Kidney tubule cell (primary cell): ENCODE results near the gene OAT.
"Not testable (repeated sequence)": the region's sequence is repeated elsewhere in the genome, so short reads cannot be mapped to it uniquely, and the experiment has no call there.

ENCODE experiments used
- DNase-seq: peaks from one replicate; pipeline ENCODE4 v3.0.0-alpha.2; 2018; ENCODE audit warnings: low spot score

The OAT gene

DNA sequence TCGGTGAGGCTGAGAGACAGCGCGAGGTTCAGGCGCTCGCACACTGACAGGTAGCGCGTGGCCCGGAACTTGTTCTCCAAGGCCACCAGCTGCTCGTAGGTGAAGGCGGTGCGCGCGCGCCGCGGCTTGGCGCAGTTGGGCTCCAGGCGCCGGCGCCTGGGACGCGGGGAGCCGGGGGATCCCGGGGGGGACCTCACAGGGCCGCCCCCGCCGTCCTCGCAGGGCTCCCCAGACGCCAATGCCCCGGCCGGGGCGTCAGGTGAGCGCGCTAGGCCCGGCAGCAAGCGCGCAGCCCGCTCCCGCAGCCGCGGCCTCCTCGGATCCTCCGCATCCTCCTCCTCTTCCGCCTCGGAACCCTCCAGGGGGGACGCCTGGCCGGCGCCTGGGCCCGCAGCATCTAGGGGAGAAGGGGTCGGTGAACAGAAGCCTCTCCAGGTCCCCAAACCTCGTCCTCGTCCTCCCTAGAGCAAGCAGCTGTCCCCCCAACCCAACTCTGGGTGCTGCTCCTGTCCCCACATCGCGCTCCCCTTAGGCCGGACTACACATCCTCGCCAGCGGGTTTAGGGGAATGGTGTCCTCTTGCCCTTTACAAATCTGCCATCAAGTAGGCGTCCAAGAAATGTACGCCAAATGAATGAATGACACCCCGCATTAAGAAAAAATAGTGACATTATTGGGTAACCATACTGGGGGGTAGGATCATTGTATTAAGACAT, 29.2 kb upstream of the OAT start:
- no peak for DNase-seq

DNA sequence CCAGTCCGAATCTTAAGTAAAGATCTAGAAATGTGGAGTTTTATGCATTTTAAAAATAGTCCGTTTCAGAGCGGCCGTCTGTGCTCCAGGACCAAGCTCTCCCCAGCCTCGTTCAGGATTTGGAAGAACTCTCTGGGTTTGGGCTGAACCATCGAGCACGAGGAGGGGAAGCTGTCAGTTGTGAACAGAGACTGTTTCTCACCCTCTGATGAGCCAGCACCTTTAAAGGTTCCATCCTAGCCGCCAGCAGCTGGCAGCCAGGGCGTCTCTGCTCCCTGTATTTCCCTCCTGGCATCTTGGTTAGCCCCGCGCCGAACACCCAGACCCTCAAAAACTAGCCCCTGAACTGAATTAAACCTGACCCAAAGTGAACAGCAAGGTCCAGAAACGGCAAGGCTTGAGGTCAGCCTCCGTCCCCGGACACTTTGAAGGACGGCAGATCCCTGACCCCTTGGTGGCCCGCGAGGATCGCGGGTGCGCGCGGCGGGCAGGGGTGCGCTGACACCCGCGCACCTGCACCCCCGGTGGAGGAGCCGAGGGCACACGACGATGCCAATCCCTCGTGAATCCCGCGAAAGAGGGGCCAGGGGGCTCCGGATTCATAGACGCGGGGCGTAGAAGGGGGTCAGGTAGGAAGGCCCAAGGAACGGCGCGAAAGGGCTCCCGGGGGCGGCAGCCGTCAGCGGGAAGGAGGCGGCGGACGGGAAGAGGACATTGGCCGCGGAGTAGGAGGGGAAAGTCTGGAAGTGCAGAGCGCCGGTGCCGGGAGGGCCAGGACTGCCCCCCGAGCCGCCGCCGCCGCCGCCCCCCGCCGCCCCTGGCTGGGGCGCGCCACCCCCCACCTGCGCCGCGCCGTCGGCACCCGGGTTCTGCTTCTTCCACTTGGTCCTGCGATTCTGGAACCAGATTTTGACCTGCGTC, 28.4 kb upstream of the OAT start:
- no peak for DNase-seq

DNA sequence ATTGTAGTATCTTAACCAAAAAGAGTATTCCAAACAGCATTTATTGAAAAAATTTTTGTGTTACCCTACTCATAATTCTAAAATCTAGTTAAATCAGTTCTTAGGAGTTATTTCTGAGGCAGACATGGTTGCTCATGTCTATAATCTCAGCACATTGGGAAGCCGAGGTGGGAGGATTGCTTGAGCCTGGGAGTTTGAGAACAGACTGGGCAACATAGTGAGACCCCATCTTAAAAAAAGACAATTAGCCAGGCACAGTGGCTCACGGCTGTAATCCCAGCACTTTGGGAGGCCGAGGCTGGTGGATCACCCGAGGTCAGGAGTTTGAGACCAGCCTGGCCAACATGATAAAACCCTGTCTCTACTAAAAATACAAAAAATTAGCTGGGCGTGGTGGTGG, 23.0 kb upstream of the OAT start:
- not testable (repeated sequence) for DNase-seq

DNA sequence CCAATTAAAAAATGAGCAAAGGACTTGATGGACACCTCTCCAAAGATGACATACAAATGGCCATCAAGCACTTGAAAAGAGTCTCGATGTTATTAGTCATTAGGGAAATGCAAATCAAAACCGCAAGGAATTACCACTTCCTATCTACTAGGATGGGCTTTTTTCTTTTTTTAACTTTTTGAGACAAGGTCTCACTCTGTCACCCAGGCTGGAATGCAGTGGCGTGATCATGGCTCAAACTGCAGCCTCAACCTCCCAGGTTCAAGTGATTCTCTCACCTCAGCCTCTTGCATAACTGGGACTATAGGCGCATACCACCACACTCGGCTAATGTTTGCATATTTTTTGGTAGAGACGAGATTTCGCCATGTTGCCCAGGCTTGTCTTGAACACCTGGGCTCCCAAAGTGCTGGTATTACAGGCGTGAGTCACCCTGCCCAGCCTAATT, 17.5 kb upstream of the OAT start:
- peak; percentile 9 for DNase-seq

DNA sequence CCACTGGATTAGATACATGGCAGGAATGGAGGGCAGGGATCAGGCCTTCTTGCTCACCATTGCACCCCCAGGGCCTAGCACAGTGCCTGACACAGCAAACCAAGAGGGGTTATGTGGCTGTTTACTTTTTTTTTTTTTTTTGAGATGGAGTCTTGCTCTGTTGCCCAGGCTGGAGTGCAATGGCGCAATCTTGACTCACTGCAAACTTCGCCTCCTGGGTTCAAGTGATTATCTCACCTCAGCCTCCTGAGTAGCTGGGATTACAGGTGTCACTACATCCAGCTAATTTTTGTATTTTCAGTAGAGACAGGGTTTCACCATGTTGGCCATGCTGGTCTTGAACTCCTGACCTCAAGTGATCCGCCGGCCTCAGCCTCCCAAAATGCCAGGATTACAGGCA, 17.0 kb upstream of the OAT start:
- DNase-seq: not testable (repeated sequence)

DNA sequence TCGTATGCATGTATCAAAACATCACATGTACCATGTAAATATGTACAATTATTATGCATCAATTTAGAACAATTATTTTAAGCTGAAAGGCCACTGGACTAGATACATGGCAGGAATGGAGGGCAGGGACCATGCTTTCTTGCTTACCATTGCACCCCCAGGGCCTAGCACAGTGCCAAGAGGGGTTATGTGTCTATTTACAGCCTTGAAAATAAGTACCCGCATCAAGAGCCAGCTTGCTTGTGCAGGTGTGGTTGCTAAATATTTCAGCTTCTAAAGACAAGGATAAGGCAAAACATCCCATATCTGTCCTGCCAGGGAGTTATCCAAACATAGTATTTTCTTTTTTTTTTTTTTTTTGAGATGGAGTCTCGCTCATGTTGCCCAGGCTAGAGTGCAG, 14.7 kb upstream of the OAT start:
- DNase-seq: no peak

DNA sequence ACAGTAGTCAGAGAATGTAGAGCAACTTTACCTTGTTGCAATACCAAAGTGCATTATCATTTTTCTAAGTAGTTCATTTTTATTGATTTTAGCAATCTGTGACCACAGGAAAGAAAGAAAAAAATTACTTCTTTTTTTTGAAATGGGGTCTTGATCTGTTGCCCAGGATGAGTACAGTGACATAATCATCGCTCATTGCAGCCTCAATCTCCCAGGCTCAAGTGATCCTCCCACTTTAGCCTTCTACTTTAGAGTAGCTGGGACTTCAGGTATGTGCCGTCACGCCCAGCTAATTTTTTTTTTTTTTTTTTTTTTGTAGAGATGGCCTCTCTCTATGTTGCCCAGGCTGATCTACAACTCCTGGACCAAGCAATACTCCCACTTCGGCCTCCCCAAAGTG, 11.4 kb upstream of the OAT start:
- no peak for DNase-seq

DNA sequence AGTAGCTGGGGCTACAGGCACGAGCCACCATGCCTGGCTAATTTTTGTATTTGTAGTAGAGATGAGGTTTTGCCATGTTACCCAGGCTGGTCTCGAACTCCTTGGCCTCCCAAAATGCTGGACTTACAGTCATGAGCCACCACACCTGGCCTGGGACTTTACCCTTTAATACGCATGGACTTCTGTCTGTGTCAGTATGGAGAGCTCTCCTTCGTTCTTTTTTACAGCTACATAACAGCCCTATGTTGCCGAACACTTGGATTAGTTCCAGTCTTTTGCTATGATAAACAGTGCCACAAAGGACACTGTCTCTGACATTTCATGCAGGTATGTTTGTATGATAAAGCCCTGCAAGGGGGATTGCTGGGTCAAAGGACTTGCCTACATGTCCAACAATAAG, 10.9 kb upstream of the OAT start:
- no peak for DNase-seq

DNA sequence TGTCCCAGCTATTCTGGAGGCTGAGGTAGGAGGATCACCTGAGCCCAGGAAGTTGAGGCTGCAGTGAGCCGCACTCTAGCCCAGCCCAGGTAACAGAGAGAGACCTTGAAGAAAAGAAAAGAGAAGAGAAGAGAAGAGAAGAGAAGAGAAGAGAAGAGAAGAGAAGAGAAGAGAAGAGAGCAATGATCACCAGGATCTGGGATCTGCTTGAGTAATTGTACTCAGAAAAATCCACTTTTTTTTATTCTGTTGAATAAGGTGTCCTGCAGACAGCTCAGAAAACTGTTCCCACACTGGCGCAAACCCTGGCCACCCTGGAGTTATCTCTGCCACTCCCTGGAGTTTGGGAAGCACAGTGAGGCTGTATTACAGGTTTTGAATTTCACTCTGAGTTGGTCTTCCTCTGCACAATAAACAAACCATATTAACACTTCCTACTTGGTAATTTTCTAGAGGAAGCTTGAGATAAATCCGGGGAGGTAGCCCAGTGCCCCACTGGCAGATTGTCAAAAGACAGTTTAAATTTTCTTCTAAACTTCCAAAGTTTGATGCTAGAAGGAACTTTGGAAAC, 9.6 kb upstream of the OAT start:
- DNase-seq: no peak

DNA sequence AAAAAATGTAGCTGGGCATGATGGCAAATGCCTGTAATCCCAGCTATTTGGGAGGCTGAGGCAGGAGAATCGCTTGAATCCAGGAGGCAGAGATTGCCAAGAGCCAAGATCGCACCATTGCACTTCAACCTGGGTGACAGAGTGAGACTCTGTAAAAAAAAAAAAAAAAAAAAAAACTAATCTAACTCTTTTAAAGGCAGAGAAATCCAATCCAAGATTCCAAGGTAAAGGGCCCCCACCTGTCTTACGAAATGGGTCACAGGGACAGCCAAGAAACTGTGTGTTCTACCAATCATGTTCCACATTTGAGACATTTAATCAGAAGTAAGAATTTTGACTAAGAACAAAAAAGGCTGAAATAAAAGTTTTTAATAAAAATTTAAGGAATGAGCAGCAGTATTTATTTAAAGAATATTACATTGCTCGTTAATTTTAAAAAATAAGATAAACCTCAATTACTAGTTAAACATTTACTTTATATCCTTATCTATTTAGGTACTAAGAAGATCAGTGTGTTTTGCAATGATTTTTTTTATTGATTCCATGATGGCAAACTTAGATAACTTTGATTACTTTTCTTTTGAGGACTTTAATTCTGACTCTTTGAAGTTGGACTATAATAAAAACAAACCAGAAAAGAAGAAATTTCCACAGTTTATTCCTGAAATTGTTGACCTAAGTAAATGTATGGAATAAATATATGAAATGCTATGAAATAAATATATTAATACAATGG, 6.7 kb upstream of the OAT start:
- DNase-seq: no peak

DNA sequence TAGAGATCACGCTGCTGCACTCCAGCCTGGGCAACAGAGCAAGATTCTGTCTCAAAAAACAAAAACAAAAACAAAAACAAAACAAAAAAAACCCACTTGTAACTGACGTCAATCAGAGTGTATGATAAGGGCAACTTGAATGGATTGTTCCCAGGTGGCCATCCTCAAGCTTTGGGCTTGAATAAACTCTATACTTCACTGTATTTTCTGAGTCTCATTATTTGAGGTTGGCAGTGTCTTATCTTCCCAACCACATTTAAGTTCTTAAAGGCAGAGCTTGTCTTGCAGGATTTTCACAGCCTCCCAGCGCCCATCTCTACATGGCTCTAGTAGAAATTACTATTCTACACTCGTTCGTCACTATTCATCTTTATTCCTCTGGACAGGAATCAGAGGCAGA, 5.1 kb upstream of the OAT start:
- no peak for DNase-seq

DNA sequence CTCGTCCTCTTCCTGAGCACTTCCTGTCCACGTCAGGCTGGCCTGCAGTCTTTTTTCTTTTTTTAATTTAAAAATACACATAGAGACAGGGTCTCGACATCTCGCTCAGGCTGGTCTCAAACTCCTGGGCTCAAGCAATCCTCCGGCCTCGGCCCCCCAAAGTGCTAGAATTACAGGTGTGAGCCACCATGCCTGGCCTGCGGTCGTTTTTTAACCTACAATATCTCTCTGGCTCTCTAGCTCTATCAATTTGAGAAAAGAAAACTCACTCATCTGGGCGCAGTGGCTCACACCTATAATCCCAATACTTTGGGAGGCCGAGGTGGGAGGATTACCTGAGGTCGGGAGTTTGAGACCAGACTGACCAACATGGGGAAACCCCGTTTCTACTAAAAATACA, 4.0 kb upstream of the OAT start:
- no peak for DNase-seq

DNA sequence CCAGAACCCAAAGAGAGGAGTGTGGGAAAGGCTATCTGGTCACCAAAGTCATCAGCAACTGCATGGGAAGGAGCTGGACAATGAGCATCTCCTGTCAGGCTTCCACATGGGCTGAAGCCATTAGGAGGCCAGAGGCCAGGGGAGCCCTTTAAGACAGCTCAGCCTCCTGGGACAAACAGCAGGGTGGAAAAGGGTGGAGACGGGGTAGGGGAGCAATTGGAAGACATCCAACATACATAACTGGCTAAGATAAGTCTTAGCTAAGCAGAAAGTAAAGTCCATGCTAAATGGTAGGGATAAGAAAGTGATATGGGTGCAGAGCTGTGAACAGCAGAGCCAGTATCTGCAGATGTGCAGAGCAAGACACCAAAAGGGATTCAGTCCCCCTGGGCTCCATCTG, 1.5 kb upstream of the OAT start:
- DNase-seq: no peak

DNA sequence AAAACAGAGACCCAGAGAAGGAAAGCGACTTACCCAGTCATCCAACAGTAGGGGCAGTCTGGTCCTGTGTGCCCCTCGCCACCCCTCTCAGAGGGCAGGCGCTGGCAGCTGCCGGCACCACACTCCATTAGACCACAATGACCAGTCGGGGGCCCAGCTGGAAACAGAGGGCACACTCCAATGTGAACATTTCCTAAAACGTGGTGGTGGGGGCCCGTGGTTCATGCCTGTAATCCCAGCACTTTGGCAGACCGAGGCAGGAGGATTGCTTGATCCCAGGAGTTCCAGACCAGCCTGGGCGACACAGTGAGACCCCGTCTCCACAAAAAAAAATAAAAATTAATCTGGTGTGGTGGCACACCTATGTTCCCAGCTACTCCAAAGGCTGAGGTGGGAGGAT, 912 bp upstream of the OAT start:
- no peak for DNase-seq

DNA sequence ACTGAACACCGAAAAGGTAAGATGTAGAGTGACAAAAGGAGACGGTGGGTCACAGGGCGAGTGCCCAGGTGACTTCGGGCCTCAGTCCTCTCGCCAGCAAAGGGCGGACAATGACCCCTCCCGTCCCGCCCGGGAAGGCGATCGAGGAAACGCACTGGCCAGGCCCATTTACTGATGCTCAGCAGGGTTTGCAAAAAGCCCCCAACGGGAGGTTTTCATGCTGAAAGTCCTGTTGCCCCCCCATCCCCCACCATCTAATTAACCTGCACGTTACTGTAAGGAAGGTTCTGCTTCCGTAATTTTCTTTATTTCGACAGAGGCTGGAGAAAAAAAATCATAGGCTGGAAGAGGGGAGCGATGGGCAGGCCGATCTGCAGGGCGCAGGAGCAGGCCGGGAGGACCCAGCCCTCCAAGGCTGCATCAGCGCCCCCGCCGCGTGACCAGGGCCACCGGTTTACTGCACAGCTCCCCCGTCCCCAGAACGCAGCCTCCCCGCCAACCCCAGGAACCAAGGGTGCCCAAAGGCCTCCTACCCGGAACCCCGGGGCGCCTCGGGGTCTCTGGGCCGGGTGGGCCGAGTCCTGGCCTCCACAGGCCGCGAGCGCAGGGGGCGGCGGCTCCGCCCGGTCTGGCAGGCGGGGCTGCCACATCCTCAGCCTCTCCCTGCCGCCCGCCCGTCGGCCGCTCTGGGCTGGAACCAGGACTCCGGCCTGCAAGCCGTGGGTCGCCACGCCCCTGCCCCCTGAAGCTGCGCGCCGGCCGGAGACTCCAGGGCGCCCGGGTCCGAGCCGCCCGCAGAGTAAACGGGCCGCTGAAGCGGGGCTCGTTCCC, 613 bp downstream of the OAT start:
- DNase-seq: peak; percentile 51

DNA sequence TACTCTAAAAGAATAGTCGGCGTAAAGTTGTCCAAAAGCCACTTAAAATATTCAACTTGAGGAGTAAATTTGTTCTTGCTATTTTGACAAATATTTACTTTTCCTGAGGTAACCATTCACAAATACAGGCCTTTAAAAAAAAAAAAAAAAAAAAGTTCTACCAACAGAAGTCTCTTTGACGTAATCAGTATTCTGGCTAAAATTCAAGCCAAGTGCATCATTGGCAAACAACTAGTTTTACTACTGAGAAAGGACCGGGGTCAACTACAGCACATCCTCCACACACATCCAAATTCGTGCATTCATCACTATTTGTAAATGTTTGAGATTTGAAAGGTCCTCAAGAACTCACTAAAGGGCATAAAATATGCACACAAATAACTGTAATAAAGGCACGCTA, 2.0 kb downstream of the OAT start:
- no peak for DNase-seq

DNA sequence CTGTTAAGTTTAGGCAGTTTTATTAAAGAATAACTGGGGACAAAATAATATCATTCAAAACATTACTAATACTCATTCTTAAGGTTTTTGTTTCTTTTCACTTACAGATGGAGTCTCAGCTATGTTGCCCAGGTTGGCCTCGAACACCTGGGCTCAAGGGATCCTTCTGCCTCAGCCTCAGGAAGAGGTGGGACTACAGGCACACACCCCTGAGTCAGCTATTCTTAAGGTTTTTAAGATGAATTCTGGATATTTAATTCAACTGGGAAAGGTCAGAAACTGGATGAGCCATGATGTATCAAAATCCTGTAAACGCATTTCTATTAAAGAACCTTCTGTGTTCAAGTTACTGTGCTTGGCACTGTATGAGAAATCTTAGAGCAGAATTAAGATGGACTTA, 3.5 kb downstream of the OAT start:
- DNase-seq: no peak

DNA sequence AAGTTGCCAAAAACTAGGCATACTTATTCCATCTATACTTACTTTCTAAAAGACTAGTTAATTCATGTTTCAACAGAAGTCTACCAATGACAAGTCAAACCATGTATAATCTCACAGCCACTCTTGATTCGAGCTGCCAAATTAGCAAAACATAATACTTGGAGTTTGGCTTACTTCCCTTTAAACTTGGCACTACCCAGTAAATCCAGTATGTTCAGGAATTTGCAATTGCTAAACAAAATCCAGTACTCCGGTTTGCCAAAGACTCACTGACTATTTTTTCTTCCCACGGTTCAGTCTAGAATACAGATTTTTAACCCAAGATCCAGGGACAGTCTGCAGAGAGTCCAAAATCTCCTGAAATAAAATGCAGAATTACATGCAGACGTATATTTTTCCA, 4.6 kb downstream of the OAT start:
- no peak for DNase-seq

DNA sequence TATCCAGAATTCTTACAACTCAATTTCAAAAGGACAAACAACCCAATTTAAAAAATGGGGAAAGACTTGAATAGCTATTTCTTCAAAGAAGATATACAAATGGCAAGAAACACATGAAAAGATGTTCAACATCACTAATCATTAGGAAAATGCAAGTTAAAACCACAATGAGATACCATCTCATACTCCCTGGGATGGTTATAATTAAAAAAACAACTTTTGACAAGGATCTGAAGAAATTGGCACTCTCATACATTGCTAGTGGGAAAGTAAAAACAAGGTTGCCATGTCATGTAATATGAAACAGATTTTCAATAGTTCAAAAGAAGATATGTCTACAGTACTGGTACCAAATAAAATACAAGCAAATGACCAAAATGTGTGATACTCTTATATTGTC, 9.0 kb downstream of the OAT start:
- no peak for DNase-seq

DNA sequence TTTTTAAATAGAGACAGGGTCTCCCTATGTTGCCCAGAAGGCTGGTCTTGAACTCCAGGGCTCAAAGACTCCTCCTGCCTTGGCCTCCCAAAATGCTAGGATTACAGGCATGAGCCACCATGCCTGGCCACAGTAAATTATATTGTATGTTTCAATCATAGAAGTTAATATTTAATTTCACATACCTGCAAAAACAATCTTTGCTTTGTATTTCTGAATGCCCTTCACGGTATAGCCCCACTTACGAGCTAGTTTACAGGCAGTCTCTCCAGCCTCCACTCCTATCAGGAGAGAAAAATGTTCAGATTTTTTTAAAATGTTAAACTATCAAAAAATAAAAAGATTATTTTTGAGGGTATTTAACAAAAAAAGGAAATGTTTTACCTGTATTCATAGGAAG, 10.4 kb downstream of the OAT start:
- DNase-seq: no peak

DNA sequence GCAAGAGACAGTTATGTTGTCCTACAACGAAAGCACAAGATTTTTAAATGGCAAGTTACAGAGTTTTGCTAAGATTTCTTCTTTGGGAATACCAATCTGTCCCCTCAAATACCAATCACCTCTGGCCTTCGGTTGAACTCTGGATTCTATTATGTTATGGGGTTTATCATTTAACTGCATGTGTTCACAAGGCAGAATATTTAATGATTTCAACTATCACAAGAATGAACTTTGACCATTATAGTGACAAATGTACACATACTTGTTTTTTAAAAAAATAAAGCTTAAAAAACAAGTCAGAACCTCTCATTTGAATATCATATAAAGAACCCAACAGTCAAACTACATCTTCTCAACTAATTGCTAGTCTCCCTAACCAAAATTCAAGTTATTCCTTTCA, 11.3 kb downstream of the OAT start:
- DNase-seq: no peak

DNA sequence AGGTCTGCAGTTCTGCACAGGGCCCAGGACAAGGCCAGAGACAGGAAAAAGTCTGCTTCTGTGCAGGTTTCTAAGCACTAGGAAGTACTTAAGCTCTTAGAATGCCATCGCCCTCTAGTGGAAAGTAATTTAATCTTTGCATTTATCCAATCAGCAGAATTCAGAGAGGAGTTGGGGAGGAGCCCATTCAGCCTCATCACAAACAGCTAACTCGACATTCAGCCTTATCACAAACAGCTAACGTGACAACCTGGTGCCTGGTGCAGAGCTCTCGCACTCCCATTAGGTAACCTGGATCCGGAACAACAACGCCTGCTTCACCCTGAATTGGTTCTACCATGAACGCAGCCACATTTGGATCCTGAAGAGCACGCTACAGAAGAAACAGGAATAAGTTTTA, 15.2 kb downstream of the OAT start:
- DNase-seq: peak; percentile 81
